Dermis blood vessel endothelial cell (primary cell): ENCODE results near the gene TKT. TPM values are rescaled to one million over a fixed set of nuclear protein-coding genes. Genes with fewer than 3 reads are reported as not detected.

Source experiments
- DNase-seq: peaks from one replicate; pipeline ENCODE4 v3.0.0; 2010
- total RNA-seq: library from RNA; depleted of rRNA; stranded (reverse); fragments of >200 nt; gene quantifications from 2 replicates; pipeline ENCODE4 v1.2.3, GENCODE V29; 2014

The TKT gene
- total RNA-seq, 1 donor from 2014 or later, result 297 TPM

DNA sequence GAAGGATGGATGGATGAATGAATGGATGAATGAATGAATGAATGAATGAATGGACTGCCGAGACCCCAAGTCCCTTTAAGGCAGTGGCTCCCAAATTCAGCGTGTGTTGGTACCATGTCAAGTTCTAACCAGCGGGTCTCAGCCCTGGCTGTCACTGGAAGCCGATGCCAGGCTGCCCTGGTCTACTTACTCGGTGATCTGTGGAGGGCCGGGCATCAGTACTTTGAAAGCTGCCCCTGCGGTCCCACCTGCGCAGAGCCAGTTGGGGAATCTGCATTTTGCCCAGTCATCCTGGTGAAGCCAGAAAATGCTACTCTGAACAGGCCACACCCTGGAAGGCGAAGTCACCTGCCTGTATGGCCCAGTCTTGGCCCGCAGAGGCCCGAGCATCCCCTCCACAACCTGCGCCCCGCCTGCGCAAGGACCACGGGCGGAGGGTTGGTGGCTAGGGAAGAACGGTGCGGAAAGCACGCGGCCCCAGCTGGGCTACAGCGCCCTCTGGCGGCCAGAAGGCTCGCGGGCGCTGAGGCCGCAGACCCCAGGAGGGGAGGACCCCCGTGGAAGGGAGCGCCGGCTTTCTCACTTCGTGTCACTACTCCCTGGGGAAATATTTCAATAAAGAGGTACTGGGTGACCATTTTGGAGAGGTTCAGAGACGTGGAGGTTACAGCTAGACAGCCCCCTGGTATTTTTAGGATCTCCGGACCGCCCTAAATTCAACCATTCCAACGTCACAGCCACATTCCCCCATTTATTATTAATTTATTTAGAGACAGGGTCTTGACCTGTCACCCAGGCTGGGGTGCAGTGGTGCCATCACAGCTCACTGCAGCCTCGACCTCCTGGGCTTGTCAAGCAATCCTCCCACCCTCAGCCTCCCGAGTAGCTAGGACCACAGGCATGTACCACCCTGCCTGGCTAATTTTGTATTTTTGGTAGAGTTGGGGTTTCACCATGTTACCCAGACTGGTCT, 59.9 kb downstream of the TKT start:
- peak; percentile 69 for DNase-seq

DNA sequence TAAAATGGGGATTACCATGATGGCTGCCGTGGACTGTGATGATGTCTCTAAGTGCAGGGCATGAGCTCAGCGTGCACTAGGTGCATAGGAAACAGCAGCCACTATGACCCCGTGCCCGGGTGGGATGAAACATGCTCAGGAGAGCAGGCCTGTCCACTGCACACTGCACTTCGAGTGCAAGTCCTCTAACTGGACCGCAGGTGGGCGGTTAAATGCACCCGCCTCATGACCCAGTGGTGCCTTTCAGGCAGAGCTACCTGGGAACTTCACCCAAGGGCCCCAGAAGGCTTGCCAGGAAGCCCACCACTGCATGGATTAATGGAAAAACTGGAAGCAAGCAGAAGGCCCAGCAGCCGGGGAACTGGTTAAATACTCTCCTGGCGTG, 60.8 kb downstream of the TKT start:
- DNase-seq, result no peak

DNA sequence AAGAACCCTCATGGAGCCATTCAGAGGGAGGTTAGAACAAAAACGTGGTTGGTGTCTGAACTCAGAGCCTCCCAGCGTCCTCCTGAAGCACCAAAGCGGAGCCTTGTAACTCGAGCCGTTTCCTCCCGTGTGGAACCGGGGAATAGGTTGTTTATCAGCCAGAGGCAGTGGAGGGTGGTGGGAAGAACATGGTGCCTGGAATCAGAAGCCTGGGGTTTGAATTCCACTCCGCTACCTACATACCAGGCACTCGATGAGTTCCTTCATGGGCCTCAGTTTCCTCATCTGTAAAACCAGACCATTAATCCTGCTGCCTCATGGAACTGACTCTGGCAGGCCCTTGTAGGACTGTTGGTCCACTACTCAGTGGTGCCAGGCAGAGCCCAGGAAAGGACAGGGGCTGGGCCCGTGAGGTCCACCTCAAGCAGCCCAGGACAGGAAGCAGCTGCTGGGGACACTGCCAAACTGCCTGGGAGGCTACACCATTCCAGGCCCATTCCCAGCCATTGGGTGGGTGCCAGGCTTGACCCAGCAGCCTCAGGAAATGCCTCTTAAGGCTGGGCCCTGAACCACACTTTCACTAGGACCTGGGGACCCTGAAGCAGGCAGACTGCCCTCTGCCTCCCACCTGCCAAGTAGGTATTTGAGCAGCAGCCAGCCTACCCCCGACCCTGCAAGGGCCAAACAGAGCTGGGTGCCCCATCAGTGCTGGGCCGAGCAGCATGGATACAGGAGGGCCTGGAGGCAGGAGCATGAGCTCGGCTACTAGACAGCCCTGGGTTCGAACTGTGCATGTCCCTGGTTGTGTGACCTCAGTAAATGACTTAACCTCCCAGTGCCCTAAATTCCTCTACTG, 61.4 kb downstream of the TKT start:
- peak; percentile 68 for DNase-seq

DNA sequence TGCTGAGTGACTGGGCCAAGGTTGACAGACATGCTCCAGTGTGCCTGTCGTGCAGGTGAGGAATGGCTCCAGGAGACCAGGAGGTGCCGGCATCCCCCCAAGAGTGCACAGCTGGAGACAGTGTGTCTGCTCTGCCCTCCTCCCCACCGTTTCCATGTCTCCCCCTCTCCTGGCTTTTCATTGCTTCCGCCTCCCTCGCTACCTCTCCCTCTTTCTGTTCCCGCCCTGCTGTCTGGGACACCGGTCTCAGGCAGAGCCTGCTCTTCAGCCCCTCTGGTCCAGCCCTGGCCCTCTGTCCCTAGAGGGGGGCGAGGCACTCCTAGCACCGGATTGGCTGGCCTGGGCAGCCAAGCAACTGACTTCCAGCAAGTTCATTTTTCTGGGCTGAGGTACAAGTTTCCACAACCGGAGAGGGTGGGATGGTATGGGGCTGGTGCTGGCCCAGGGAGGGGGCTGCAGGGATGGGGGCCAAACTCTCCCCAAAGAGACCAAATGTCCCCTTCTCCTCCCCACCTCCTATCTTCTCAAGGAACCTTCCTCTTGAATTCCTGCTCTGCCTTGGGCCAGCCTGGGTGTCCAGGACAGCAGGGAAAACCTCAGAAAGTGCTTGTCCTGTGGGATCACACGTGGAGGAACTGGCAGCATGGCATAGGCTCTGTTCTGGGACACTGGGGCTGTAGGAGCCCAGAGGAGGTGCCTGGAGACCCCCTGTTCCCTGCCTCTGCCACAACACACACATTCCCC, 62.2 kb downstream of the TKT start:
- DNase-seq, result no peak

DNA sequence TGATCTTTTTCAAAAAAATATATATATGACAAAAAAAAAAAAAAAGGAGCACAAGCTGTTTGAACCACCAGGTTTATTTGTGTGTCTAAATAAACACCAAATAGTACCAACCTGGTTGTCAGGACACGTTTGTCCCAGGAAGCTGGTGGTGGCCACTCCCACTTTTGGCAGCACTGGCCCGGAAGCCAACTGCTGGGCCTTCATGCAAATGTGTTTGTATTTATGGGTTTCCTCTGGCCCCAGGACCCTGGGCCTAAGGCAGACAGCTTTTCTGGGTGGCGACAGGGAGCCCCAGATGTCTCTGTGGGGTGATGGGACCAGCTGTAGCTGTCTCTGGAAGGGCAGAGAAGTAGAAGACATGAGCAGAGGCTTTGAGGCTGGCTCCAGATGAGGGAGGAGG, 63.2 kb downstream of the TKT start:
- DNase-seq, result no peak

DNA sequence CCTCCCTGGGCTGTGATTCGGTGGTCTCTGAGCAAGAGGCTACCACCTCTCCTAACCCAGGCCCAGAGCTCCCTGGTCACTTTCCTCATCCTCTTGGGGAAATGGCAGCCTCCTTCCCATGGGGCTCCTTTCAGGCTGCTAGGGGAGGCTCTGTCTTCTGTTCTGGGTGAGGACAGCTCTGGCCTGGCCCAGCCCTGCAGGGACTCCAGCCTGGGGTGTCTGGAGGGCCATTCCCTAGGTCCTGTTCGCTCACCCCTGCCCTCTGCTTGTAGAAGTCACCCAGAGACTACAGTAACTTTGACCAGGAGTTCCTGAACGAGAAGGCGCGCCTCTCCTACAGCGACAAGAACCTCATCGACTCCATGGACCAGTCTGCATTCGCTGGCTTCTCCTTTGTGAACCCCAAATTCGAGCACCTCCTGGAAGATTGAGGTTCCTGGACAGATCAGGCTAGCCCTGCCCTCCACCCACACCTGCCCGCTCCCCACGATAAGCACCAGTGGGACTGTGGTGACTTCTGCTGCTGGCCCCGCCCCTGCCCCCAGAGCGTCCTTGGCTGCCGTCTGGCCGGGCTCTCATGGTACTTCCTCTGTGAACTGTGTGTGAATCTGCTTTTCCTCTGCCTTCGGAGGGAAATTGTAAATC, 63.9 kb downstream of the TKT start:
- DNase-seq, result no peak

DNA sequence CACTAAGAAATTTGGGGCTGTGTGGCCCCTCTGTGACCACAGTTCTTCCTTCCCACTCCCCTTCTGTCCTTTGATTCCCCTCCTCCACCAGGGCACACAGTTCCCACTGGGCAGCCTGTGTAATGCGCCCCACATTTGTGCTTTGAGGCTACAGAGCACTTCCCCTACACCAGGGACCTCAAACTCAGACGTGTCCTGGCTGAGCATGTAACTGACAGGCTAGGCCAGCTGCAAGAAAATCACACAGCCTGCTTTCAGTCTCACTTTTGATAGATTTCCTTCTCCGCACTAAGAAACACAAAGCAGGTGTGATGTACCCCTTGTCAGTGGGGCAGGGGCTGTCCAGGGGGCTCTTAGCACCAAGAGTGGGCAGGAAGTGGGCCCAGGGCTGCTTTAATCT, 65.2 kb downstream of the TKT start:
- no peak for DNase-seq

DNA sequence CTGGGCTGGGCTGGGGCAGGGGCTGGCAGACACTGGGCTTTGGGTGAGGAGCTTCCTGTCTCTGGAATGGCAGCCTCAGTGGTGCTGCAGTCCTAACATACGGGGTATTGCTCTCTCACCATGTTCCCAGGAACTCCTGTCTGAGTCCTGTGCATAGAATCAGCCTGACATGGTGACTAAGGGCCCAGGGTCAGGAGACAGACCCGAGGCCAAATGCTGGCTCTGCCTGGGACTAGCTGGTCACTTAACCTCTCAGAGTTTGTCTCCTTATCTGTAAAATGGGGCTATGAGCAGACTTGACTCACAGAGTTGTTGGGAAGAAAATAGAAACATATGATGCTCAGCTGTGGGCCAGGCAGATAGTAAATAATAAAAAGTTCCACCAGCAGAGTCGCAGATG, 66.5 kb downstream of the TKT start:
- DNase-seq, result no peak

DNA sequence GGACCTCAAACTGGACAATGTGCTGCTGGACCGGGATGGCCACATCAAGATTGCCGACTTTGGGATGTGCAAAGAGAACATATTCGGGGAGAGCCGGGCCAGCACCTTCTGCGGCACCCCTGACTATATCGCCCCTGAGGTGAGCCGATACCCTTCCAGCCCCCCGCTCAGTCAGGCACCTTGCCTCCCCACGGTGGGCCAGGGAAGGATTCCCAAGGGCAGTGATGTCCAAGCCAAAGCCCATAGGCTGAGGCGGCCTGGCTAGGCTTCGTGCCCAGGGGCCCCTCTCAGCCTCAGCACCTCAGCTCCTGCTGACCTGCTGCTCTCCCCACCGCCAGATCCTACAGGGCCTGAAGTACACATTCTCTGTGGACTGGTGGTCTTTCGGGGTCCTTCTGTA, 67.1 kb downstream of the TKT start:
- DNase-seq, result no peak

DNA sequence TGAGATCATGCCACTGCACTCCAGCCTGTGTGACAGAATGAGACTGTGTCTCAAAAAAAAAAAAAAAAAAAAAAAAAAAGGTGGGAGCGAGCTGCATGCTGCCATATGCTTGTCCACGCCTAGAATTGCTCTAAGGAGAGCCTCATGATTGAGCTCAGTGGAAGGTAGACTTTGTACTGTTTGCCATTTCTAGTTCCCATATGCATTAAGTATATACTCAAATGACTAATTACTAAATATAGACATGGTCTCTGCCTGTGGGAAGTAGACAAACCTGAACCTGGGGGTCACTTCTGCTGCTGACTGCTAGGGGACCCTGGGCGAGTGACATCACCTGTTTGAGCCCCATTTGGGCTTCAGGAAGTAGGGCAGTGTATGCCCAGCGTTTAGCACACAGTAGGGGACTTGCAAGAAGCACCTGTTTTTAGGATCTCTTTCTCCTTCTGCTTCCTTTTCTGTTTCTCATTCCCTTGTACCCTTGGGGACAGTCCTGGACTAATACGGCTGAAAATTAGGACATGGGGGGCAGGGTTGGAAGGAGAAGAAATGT, 67.6 kb downstream of the TKT start:
- DNase-seq, result no peak

DNA sequence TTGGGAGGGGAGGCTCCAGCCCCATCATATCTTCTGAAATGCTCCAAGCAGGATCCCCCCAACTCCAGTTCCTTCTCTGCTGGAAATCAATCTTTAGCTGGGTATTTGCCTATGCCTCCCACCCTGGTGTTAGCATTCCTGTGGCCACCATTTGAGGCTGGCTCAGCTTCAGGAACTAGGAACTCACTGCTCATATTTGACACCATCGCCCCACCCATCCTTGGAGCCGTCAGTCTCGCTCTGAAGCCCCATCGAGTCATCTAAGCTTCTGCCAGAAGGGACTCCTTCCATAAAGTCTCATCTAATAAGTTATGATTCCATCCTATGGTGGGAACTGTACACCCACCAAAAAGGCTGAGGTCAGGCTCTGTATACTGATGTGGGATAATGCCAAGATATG, 68.4 kb downstream of the TKT start:
- DNase-seq, result no peak

DNA sequence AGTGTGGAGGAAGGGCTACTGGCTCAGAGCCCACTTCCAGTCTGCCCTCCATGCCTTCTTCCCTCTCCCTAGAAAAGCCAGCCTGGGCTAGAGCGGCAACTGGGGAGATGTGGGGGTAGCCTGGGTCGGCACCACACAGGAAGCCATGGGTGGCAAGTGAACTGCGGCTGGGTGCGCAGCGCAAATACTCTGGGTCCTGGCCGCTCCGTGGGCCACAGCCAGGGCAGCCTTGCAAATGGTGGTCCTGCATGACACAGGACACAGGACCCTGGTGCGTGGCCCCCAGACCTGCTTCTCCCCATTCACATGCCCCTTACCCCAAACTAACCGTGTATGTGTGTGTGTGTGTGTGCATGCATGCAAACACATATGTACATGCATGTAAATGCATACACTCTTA, 69.1 kb downstream of the TKT start:
- DNase-seq, result no peak

DNA sequence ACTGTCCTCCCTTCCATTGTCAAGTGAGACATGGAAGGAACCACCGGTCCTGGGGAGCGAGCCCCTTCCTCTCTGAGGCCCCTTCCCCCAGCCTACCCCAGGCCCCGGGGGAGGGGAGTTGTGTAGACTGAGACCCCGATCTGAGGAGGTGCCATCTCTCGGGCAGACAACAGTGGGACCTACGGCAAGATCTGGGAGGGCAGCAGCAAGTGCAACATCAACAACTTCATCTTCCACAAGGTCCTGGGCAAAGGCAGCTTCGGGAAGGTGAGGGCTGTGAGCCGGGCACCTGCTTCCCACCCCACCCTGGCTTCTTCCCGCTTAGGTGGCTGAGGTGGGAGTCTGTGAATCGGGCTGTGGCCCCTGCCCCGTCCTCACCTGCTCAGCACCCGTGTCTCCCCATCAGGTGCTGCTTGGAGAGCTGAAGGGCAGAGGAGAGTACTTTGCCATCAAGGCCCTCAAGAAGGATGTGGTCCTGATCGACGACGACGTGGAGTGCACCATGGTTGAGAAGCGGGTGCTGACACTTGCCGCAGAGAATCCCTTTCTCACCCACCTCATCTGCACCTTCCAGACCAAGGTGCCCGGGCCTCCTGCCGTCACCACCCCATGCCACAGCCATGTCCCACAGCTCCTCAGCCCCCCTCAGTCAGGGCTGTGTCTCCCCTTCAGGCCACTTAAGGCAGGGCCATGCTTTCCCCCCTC, 69.9 kb downstream of the TKT start:
- DNase-seq, result no peak

DNA sequence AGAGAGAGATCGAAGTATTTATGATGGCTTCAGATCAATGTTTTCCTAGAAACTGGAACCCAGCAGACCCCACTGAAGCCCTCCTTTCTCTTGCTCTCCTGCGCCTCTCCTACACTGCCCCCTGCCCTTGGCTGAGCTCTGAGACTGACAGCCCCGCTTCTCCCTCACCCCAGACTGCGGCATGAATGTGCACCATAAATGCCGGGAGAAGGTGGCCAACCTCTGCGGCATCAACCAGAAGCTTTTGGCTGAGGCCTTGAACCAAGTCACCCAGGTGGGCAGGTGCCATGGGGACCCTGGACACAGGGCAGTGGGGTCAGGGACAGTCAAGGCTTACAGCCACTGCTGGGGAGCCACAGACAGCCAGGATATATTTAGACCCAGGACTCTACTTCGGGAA, 71.1 kb downstream of the TKT start:
- DNase-seq, result no peak

DNA sequence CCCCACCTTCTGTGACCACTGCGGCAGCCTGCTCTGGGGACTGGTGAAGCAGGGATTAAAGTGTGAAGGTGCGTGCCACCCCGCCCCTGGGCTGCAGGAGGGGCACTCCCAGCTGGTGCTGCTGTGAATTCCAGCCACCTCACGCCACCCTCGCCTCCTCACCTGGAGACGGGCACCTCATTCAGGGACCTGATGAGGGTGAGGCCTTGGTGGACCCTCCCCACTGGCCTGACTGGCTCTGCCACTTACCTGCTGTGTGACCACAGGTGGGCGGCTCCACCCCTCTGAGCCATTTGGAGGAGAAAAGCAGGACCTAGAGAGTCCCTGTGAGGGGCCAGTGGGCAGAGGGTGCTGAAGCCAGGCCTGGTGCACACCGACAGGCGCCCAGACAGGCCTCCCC, 72.3 kb downstream of the TKT start:
- no peak for DNase-seq

DNA sequence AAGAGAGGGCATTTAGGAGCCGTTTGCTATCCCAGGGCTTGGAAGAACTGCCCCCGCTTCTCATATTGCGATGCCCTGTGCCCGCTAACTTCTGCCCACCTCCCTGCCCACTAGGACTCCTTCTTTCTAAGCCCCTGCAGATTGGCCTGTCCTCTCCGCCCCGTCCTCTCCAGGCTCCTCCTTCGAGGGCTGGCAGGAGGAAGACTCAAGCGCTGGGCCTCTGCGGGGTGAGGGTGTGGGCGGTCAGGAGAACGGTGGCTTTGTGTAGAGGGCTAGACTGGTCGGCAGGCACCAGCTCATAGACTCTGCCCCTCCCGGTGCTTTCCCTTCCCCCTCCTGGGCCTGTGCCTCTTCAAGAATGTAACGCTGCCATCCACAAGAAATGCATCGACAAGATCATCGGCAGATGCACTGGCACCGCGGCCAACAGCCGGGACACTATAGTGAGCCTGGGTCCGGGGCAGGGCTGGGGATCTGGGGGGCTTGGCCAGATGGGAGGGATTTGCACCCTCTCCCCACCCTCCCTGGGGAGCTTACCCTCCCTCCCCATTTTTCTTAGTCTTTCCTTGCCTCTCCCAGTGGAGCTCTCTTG, 73.0 kb downstream of the TKT start:
- no peak for DNase-seq

DNA sequence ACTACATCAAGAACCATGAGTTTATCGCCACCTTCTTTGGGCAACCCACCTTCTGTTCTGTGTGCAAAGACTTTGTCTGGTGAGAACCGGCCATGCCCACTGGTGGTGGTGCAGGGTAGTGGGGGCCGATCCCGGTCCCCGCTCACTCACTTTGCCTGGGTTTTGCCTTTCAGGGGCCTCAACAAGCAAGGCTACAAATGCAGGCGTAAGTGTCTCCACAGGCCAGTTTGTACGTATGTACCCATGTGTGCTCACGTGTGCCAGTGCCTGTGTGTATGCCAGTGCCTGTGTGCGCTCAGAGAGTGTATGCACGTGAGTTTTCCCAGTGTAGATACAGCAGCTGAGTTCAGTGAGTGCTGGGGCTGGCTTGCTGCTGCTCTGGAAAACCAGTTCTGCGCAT, 74.3 kb downstream of the TKT start:
- DNase-seq, result no peak

DNA sequence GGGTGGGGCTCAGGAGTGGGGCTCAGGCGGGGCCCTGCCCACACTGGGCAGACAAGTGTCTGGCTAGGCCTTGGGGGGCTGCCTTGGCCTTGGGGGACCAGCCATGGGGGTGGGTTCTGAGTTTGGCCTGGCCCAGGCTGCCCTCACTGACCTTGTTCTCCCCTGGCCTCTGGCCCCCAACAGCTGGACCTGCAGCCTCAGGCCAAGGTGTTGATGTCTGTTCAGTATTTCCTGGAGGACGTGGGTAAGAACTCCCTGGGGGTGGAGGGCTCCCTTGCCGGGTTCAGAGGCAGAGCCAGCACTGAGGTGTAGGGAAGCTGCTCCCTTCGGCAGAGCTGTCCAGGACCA, 74.8 kb downstream of the TKT start:
- DNase-seq, result no peak

DNA sequence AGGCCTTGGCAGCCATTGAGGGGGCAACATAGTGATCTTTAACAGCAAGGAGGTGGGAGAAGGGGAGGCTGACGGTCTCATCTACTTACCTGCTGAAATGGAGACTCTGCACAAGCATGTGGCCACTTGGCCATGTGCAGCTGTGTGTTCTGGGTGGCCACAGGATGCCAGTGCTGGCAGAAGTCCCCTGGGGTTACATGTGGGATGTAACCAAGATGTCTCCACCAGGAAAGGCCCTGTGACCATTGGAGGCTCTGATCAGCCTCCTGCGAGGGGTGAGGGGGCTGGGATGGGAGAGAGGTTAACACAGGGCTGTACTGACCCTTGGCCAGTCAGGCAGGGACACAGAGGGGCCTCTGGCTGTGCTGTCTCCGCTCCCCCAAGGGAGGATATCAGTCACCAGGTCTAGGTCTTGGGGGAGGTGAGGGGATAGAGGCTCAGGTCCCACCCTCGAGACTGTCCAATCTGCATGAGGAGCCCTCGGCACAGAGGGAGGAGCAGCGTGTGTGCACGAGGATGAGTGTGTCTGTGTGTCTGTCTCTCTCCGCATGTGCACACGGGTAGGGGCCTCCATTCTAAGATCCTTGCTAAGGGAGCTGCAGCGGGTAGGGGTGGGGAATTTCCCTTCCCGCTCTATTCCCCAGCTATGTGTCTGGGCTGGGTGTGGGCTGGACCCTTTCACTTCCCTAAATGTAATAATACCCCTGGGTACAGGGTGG, 75.4 kb downstream of the TKT start:
- DNase-seq, result no peak

DNA sequence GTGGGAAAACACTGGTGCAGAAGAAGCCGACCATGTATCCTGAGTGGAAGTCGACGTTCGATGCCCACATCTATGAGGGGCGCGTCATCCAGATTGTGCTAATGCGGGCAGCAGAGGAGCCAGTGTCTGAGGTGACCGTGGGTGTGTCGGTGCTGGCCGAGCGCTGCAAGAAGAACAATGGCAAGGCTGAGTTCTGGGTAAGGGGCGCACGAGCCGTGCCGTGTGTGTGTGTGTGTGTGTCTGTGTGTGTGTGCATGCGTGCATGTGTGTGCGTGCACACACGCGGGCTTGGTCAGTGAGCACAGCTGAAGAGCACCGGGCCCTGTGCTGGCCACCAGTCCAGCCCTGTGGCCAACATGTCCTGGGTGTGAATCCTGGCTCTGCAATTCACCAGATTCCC, 76.2 kb downstream of the TKT start:
- no peak for DNase-seq

DNA sequence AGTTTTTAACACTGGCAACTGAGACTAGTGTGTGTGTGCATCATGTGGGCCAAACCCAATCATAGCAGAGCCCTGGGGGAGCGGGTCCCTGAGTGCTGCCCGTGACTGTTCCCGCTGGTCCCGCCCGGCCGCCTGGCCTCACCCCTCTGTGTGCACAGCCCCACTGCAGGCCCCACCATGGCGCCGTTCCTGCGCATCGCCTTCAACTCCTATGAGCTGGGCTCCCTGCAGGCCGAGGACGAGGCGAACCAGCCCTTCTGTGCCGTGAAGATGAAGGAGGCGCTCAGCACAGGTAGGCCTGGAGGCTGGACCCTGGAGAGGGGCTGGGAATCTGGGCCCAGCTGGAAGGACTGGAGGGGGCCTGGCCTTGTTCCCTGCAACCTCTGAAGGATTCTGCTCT, 77.6 kb downstream of the TKT start:
- DNase-seq, result no peak
